Measurements from ENCODE around the gene IQCC.

The IQCC gene

GRCh38 chr1:32195972-32196823 lies 9.3 kb upstream of the IQCC start:
- DNase-seq = no peak

GRCh38 chr1:32197074-32197473 lies 8.4 kb upstream of the IQCC start:
- no peak for DNase-seq

DNA sequence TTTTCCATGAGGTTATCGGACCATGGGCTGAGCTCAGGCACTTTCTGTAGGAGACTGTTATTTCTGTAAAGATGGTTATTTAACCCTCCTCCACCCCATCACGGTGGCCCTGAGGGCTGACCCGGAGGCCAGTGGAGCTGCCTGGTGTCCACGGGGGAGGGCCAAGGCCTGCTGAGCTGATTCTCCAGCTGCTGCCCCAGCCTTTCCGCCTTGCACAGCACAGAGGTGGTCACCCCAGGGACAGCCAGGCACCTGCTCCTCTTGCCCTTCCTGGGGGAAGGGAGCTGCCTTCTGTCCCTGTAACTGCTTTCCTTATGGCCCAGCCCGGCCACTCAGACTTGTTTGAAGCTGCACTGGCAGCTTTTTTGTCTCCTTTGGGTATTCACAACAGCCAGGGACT lies 7.6 kb upstream of the IQCC start:
- no peak for DNase-seq

- no peak for DNase-seq
These were observed 7.0 kb upstream of the IQCC start for GRCh38 chr1:32198237-32199042.

GRCh38 chr1:32199043-32199716 lies 6.3 kb upstream of the IQCC start:
- no peak for DNase-seq

GRCh38 chr1:32199717-32200072 lies 5.8 kb upstream of the IQCC start:
- DNase-seq = no peak

GRCh38 chr1:32200226-32201010 lies 5.1 kb upstream of the IQCC start, which contains the start of gene CCDC28B:
Gene CCDC28B, plus strand, starts transcription at chr1:32200595. Its CDS starts 1,341 bp downstream, at chr1:32201936.
- DNase-seq = no peak

GRCh38 chr1:32201011-32201855 lies 4.2 kb upstream of the IQCC start:
- DNase-seq = peak; percentile 23

DNA sequence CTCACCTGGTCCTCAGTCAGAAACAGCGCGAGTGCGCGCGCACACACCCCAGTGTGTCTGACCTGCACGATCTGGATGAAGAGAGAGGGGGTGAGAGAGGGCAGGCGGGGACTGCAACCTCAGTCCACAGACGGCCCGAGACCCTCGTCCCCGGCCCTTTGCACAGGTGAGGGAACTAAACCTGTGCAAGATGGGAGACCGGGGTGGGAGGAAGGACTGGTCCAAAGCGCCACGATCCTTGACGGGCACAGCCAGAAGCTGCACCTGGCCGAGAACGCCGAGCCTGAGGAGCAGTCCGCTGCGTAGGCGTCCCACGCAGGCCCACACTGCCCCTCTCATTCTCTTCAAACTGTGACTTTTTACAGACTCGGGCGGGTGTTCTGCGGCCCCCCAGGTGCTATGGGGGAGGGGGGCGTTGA lies 519 bp upstream of the IQCC start:
- DNase-seq = no peak

- DNase-seq = no peak
These were observed 3.0 kb downstream of the IQCC start for GRCh38 chr1:32208469-32208868.

- no peak for DNase-seq
These were observed 3.4 kb downstream of the IQCC start, which contains the start of gene DCDC2B for GRCh38 chr1:32208891-32209328. Gene DCDC2B, plus strand, starts transcription at chr1:32209089. Its CDS starts 5 bp downstream, at chr1:32209094.

DNA sequence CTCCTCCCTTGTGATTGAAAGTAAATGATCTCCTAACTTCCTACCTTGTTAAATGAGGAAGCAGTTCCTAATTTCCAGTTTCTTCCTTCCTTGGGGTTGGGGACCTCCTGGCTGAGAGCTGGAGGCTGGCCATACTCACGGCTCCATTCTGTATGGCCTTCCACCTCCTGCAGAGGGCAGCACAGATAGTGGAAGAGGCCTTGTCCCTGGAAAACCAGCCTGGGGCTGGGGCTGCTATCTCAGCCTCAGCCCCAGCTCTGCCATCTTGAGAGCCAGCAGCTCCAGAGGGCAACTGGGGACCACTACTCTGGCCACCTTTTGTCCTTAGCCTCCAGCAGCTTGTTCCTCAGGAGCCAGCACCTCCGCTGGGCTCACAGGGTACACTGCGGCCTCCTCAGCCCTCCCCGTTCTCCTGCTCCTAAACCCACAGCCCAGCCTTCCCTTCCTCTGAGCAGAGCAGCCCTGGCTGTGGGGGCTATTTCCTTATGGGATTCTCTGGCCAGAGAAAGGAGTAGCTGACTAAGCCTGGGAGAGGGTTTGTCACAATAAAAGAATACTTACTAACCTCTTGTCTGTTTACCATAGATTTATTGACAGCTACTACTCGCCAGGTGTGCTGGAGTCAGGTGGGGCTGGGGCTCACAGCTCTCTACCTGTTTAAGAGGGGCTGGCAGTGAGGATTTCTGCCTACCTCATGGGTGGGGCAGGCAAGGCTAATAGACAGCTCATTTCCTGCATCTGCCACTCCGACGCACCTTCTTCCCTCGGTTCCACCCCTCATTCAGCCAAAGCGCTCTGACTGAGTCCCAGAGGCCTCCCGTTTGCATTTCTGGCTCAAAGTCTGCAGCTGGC lies 10.4 kb downstream of the IQCC start:
- peak; percentile 27 for DNase-seq

DNA sequence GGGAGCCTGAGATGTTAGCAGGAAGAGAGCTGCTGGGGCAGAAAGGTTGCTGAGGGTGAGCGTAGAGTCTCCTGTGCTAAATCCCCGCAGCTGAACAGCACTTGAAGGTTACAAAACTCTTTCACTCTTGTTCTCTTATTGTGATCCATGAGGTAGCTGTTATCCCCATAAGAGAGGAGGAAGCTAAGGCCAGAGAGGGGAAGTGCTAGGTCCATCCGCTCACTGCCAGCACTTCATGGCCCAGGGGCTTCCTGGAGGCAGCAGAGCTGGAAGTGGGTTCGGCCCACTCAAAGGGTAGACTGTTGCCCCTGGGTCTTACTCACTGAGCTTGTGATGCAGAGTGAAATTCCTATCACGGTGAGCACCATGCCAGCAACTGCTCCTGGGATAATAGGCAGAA lies 11.1 kb downstream of the IQCC start:
- DNase-seq = no peak

- no peak for DNase-seq
These were observed 13.6 kb downstream of the IQCC start for GRCh38 chr1:32219022-32219421.

DNA sequence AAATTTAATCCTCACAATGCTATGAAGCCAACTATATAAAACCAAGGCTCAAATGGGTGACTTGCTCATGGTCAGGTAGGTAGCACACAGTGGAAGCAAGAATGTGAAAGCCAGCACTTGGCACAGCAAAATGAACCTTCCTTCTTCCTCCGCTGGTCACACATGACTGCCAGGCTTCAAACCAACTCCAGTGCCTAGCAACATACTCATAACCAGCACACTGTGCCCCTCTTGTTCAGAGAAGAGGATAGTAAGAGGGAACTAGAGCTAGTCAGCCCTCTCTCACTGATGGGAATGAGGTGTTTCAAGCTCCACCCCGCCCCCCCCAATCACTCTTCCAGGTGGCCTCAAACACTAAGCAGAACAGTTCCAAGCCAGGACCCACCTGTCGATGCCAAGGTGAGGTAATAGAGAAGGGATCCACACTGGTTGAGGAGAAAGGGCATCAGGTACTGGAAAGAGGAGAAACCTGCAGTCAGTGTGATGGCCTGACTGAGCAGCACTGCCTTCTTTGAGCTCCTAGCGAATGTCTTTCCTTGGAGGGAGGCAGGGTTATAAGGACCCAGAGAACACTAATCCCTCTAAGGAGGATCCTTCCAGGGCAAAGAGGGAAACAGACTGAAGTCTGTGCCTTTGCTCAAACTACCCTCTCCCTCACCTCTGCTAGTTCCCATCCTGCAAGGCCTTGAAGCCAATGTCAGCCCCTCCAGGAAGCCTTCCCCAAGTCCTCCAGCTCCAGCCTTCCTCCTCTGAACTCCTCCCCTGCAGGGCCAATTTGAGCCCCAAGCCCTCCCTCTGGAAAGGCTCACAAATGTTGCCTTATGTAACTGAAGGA lies 15.5 kb downstream of the IQCC start:
- no peak for DNase-seq

- no peak for DNase-seq
These were observed 16.1 kb downstream of the IQCC start for GRCh38 chr1:32221581-32221979.

GRCh38 chr1:32221980-32222755 lies 16.7 kb downstream of the IQCC start, which contains the start of the genes EIF3I and TMEM234:
Gene EIF3I, plus strand, starts transcription at chr1:32222407. Its CDS starts 35 bp downstream, at chr1:32222442.
Gene TMEM234, minus strand, starts transcription at chr1:32222353. Its CDS starts 31 bp downstream, at chr1:32222322.
- DNase-seq = peak; percentile 65

DNA sequence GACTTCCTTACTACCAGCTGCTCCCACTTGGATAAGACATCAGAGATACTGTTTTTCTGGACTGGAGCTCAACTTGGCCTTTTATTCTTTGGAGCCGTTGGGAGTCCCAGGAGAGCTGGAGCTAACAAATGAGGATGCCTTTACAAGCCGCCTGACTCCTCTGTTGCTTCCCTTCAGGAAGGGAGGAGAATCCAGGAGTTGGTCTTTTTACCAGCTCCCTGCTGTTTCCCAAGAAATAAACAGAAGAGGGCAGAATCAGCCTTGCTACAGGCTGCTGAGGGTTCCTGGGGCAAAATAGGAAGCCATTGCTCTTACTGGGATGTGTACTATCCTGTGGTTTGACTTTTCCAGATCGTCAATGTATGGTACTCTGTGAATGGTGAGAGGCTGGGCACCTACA lies 18.2 kb downstream of the IQCC start:
- DNase-seq = no peak
